ENCODE measurements around the gene OGFR.

GRCh38 chr20:62765432-62766070, 39.1 kb upstream of the OGFR start:
- TF ChIP-seq EZH2 (IDR thresholded peaks at IDR 0.05; ENCODE audit: borderline replicate concordance, low read depth, low read length, poor library complexity, severe bottlenecking) (no peak), CTCF (conservative IDR thresholded peaks at IDR 0.05; ENCODE audit: low read depth, low read length) (no peak)
